HCT116 (cell line): ENCODE measurements around the gene TAF11L4. TPM values are rescaled to one million over a fixed set of nuclear protein-coding genes. Genes with fewer than 3 reads are reported as not detected.
"Not testable (repeated sequence)": the region's sequence is repeated elsewhere in the genome, so short reads cannot be mapped to it uniquely, and the experiment has no call there.

Experiments
- ATAC-seq: fragments of 200-7000 bp; cut with Tn5 transposase; 2 replicates; pipeline ENCODE4 v1.9.1; 2020; ENCODE audit warnings: mild to moderate bottlenecking, moderate library complexity
- BruUV-seq: library from RNA; stranded (reverse); fragments of 400-500 nt; replicated peaks from 2 replicates; lab custom pipeline; 2021; lab: Mats Ljungman, UMichigan
- CTCF ChIA-PET: fragments of 300-600 bp; sonication (Branson Sonifier 250); formaldehyde crosslinking; loops from one replicate; lab custom pipeline; 2021; ENCODE audit warnings: antibody characterized with exemption; lab: Charles Lee
- POLR2A ChIA-PET: fragments of 300-600, 350-600 bp; sonication (Branson Sonifier 250); formaldehyde crosslinking; loops from one replicate; lab custom pipeline; 2021; ENCODE audit warnings: antibody characterized with exemption; lab: Charles Lee
- RAD21 ChIA-PET, 2 experiments: fragments of 300-600 bp; sonication (Branson Sonifier 250); formaldehyde crosslinking; loops; one replicate each; lab custom pipeline; 2023; ENCODE audit warnings: low total read pairs in 2 of 2; ENCODE audit not compliant: uncharacterized antibody in 2 of 2, unreplicated experiment in 2 of 2, low non-redundant PET in 1 of 2; lab: Charles Lee
- DNase-seq: peaks from one replicate; pipeline ENCODE4 v3.0.0-alpha.2; 2010; ENCODE audit warnings: low read depth, low spot score
- H2AFZ ChIP-seq: fragments of 200-600 bp; shearing (Covaris generic), sonication (generic); 2 replicates; pipeline ENCODE4 v1.6.1; 2017; ENCODE audit warnings: low read depth, mixed run types, mixed read lengths, antibody characterized with exemption, low read length; ENCODE audit not compliant: poor library complexity, severe bottlenecking
- H3K27ac ChIP-seq: 2 replicates; pipeline ENCODE4 v1.5.1; 2012; ENCODE audit warnings: low read depth, low read length
- H3K27me3 ChIP-seq: fragments of 200-600 bp; sonication (generic); 2 replicates; pipeline ENCODE4 v1.6.1; 2016; ENCODE audit warnings: mixed run types, low read length, mixed read lengths; ENCODE audit not compliant: insufficient read depth
- H3K36me3 ChIP-seq, 2 experiments: fragments of 200-500 bp in 1 of 2; fragments of 200-600 bp in 1 of 2; sonication (Bioruptor generic) in 1 of 2; sonication (generic) in 1 of 2; 2 replicates each; pipeline versions ENCODE4 v1.5.1 to v1.6.1; 2014 to 2016; ENCODE audit warnings: low read length in 2 of 2, inconsistent platforms in 1 of 2, mixed read lengths in 1 of 2, mixed run types in 1 of 2; ENCODE audit not compliant: insufficient read depth in 2 of 2, control insufficient read depth in 1 of 2
- H3K4me1 ChIP-seq, 2 experiments: fragments of 200-600 bp in 1 of 2; sonication (generic) in 1 of 2; 2 replicates each; pipeline versions ENCODE4 v1.5.1 to v1.6.1; 2012 to 2017; ENCODE audit warnings: low read length in 2 of 2, inconsistent platforms in 1 of 2, mild to moderate bottlenecking in 1 of 2, mixed read lengths in 1 of 2, mixed run types in 1 of 2, moderate library complexity in 1 of 2; ENCODE audit not compliant: insufficient read depth in 2 of 2, control insufficient read depth in 1 of 2
- H3K4me2 ChIP-seq: fragments of 200-600 bp; sonication (generic); 2 replicates; pipeline ENCODE4 v1.6.1; 2017; ENCODE audit warnings: mixed run types, low read length, mixed read lengths
- H3K4me3 ChIP-seq, 2 experiments: fragments of 200-600 bp in 1 of 2; sonication (generic) in 1 of 2; replicated peaks in 1 of 2; 2 replicates each; pipeline ENCODE4 v1.5.1; 2011 to 2016; ENCODE audit warnings: low read length in 2 of 2, control low read depth in 1 of 2, low read depth in 1 of 2, mild to moderate bottlenecking in 1 of 2, mixed read lengths in 1 of 2, mixed run types in 1 of 2
- H3K79me2 ChIP-seq: fragments of 200-600 bp; sonication (generic); 2 replicates; pipeline ENCODE4 v1.6.1; 2017; ENCODE audit warnings: mild to moderate bottlenecking, mixed run types, low read length, moderate library complexity, mixed read lengths; ENCODE audit not compliant: insufficient read depth
- H3K9ac ChIP-seq: fragments of 200-600 bp; sonication (generic); 2 replicates; pipeline ENCODE4 v1.6.1; 2016; ENCODE audit warnings: low read length, mixed read lengths
- H3K9me2 ChIP-seq: fragments of 200-600 bp; sonication (generic), shearing (Covaris generic); 2 replicates; pipeline ENCODE4 v1.6.1; 2017; ENCODE audit warnings: mixed run types, mild to moderate bottlenecking, moderate library complexity; ENCODE audit not compliant: insufficient read depth
- H3K9me3 ChIP-seq, 2 experiments: fragments of 200-500 bp in 1 of 2; fragments of 200-600 bp in 1 of 2; sonication (Bioruptor generic) in 1 of 2; sonication (generic) in 1 of 2; 2 replicates each; pipeline ENCODE4 v1.6.1; 2014 to 2017; ENCODE audit warnings: low read length in 2 of 2, mixed read lengths in 2 of 2, inconsistent platforms in 1 of 2, low read depth in 1 of 2, mild to moderate bottlenecking in 1 of 2, mixed run types in 1 of 2, moderate library complexity in 1 of 2; ENCODE audit not compliant: control insufficient read depth in 1 of 2, insufficient read depth in 1 of 2
- H4K20me1 ChIP-seq: fragments of 200-600 bp; sonication (generic), shearing (Covaris generic); 2 replicates; pipeline ENCODE4 v1.6.1; 2017; ENCODE audit warnings: mixed run types, mild to moderate bottlenecking, moderate library complexity; ENCODE audit not compliant: insufficient read depth
- CEBPB ChIP-seq: IDR thresholded peaks from 2 replicates; pipeline ENCODE4 v1.6.1; 2012; ENCODE audit warnings: low read depth
- ELF1 ChIP-seq: IDR thresholded peaks from 2 replicates; pipeline ENCODE4 v1.6.1; 2012; ENCODE audit warnings: low read depth, borderline replicate concordance
- EZH2 ChIP-seq: fragments of 200-600 bp; sonication (generic); IDR thresholded peaks from 2 replicates; pipeline ENCODE4 v1.6.1; 2017; ENCODE audit warnings: antibody characterized with exemption, mixed run types
- EZH2phosphoT487 ChIP-seq: fragments of 200-600 bp; IDR thresholded peaks from 2 replicates; pipeline ENCODE4 v1.6.1; 2018; ENCODE audit warnings: antibody characterized with exemption, borderline replicate concordance
- JUND ChIP-seq: IDR thresholded peaks from 2 replicates; pipeline ENCODE4 v1.6.1; 2012
- POLR2AphosphoS5 ChIP-seq: IDR thresholded peaks from 2 replicates; pipeline ENCODE4 v1.6.1; 2011; ENCODE audit warnings: mild to moderate bottlenecking, low read depth, low read length, moderate library complexity
- RAD21 ChIP-seq: IDR thresholded peaks from 2 replicates; pipeline ENCODE4 v1.6.1; 2012; ENCODE audit warnings: low read depth, mild to moderate bottlenecking
- SIN3A ChIP-seq: IDR thresholded peaks from 2 replicates; pipeline ENCODE4 v1.6.1; 2012; ENCODE audit warnings: low read depth
- SP1 ChIP-seq: IDR thresholded peaks from 2 replicates; pipeline ENCODE4 v1.6.1; 2012; ENCODE audit warnings: low read depth
- YY1 ChIP-seq: IDR thresholded peaks from 2 replicates; pipeline ENCODE4 v1.6.1; 2011; ENCODE audit warnings: low read length, low read depth, moderate library complexity, mild to moderate bottlenecking; ENCODE audit not compliant: insufficient replicate concordance; ENCODE audit errors: extremely low read depth
- ZFX ChIP-seq: fragments of 450-650 bp; IDR thresholded peaks from 2 replicates; pipeline ENCODE4 v1.6.1; 2017
- ZNF274 ChIP-seq: fragments of 200-500 bp; sonication (Bioruptor generic); IDR thresholded peaks from 2 replicates; pipeline ENCODE4 v1.6.1; 2014; ENCODE audit warnings: mild to moderate bottlenecking, low read depth, low read length, inconsistent platforms
- intact Hi-C: fragments of 100-400 bp; cut with micrococcal nuclease; formaldehyde crosslinking; loops from 2 replicates; pipeline ENCODE4 v1.10.0; 2022
- total RNA-seq: library from RNA; stranded (reverse); gene quantifications from one replicate; pipeline ENCODE4 v1.2.1, GENCODE V29; 2021; ENCODE audit not compliant: unreplicated experiment
- TF ChIP-seq, protein P1 (sequence below): IDR thresholded peaks from 2 replicates; pipeline ENCODE4 v1.6.1; 2012
- TF ChIP-seq, protein P2 (sequence below), 3 experiments: fragments of 200-600 bp in 1 of 3; sonication (generic) in 1 of 3; IDR thresholded peaks in 2 of 3; conservative IDR thresholded peaks in 1 of 3; 2 replicates each; pipeline ENCODE4 v1.5.1; 2012 to 2017; ENCODE audit warnings: low read depth in 2 of 3, low read length in 2 of 3, antibody characterized with exemption in 1 of 3, borderline replicate concordance in 1 of 3, control low read depth in 1 of 3, mild to moderate bottlenecking in 1 of 3, mixed read lengths in 1 of 3, mixed run types in 1 of 3, moderate library complexity in 1 of 3; ENCODE audit not compliant: insufficient read depth in 1 of 3
- TF ChIP-seq, protein P3 (sequence below): IDR thresholded peaks from 2 replicates; pipeline ENCODE4 v1.6.1; 2012; ENCODE audit warnings: low read depth

Gene TAF11L4
- total RNA-seq, 1 experiment from 2014 or later: not detected

DNA sequence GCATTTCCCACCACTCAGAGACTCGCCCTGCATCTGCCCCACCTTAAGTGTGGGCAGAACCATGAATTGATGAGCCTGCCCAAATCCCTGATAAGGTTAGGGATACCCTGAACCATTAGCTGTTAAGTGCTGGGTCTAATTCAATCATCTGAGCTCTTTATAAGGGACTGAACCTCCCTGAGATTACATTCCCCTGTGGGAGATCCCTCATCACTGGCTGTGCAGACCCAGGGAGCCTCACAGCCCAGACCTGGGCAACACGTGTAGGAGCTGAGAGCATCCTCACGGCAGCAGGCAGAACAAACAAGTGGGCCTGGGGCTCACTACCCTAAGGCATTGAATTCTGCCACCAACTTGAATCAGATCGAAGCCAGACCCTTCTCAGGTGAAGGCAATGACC, 24.2 kb upstream of the TAF11L4 start:
- H3K9me3 ChIP-seq: peaks cover 0 to 8% of the 10 kb centered on the region in 2 experiments; a peak in 1 of 4 replicates
- H3K36me3 ChIP-seq: no peaks in the 10 kb centered on the region
- ATAC-seq (no peak), DNase-seq (no peak)
- no peak overlapping the region for H2AFZ ChIP-seq
- H4K20me1 ChIP-seq: no peaks in the 10 kb centered on the region
- no peaks in the 10 kb centered on the region for H3K79me2 ChIP-seq
- no peak overlapping the region for H3K27ac ChIP-seq
- no TSS peak for BruUV-seq
- CTCF ChIA-PET: no interaction called here
- no peaks in the 10 kb centered on the region for H3K9me2 ChIP-seq
- POLR2A ChIA-PET: no interaction called here
- TF ChIP-seq SP1 (no peak), EZH2phosphoT487 (no peak), ZNF274 (no peak), ELF1 (no peak), RAD21 (no peak), SIN3A (no peak), CEBPB (no peak), JUND (no peak), POLR2AphosphoS5 (no peak), ZFX (no peak), EZH2 (no peak), YY1 (no peak)
- TF ChIP-seq, protein P1, sequence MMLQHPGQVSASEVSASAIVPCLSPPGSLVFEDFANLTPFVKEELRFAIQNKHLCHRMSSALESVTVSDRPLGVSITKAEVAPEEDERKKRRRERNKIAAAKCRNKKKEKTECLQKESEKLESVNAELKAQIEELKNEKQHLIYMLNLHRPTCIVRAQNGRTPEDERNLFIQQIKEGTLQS: no peak
- TF ChIP-seq, protein P2, sequence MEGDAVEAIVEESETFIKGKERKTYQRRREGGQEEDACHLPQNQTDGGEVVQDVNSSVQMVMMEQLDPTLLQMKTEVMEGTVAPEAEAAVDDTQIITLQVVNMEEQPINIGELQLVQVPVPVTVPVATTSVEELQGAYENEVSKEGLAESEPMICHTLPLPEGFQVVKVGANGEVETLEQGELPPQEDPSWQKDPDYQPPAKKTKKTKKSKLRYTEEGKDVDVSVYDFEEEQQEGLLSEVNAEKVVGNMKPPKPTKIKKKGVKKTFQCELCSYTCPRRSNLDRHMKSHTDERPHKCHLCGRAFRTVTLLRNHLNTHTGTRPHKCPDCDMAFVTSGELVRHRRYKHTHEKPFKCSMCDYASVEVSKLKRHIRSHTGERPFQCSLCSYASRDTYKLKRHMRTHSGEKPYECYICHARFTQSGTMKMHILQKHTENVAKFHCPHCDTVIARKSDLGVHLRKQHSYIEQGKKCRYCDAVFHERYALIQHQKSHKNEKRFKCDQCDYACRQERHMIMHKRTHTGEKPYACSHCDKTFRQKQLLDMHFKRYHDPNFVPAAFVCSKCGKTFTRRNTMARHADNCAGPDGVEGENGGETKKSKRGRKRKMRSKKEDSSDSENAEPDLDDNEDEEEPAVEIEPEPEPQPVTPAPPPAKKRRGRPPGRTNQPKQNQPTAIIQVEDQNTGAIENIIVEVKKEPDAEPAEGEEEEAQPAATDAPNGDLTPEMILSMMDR (IDR thresholded peaks at IDR 0.05 in 2 of 3, conservative IDR thresholded peaks at IDR 0.05 in 1 of 3; ENCODE audit: borderline replicate concordance in 1 of 3, insufficient read depth in 1 of 3, low read depth in 2 of 3, low read length in 2 of 3): no peak
- TF ChIP-seq, protein P3, sequence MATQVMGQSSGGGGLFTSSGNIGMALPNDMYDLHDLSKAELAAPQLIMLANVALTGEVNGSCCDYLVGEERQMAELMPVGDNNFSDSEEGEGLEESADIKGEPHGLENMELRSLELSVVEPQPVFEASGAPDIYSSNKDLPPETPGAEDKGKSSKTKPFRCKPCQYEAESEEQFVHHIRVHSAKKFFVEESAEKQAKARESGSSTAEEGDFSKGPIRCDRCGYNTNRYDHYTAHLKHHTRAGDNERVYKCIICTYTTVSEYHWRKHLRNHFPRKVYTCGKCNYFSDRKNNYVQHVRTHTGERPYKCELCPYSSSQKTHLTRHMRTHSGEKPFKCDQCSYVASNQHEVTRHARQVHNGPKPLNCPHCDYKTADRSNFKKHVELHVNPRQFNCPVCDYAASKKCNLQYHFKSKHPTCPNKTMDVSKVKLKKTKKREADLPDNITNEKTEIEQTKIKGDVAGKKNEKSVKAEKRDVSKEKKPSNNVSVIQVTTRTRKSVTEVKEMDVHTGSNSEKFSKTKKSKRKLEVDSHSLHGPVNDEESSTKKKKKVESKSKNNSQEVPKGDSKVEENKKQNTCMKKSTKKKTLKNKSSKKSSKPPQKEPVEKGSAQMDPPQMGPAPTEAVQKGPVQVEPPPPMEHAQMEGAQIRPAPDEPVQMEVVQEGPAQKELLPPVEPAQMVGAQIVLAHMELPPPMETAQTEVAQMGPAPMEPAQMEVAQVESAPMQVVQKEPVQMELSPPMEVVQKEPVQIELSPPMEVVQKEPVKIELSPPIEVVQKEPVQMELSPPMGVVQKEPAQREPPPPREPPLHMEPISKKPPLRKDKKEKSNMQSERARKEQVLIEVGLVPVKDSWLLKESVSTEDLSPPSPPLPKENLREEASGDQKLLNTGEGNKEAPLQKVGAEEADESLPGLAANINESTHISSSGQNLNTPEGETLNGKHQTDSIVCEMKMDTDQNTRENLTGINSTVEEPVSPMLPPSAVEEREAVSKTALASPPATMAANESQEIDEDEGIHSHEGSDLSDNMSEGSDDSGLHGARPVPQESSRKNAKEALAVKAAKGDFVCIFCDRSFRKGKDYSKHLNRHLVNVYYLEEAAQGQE: no peak
- H3K9ac ChIP-seq: no peak overlapping the region
- intact Hi-C loops: no loop called here
- RAD21 ChIA-PET: no interaction called here
- no peak overlapping the region for H3K4me2 ChIP-seq
- H3K27me3 ChIP-seq: no peaks in the 10 kb centered on the region
- H3K4me3 ChIP-seq: no peak overlapping the region
- H3K4me1 ChIP-seq: no peaks in the 10 kb centered on the region

DNA sequence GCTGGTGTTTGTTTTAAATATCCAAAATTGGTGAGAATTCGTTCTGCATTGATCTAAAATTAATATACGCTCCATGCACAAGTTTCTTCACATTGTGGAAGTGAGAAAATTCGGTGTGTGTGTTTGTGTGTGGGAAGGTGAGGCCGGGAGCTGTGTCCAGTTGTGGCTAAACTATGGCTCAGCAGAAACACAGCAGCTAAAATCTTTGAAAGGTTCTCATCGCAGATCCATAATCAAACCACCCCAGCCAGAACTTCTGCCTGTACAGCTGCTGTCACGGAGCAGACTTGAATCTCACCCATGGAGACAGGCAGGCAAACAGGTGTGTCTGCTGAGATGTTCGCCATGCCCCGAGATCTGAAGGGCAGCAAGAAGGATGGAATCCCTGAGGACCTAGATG, 23.7 kb upstream of the TAF11L4 start, which contains the start of gene TAF11L2:
Gene TAF11L2 (plus strand): TSS at position 301 of the 400 bp plus-strand sequence.
- intact Hi-C loops, RAD21 ChIA-PET, H3K79me2 ChIP-seq, H2AFZ ChIP-seq, CTCF ChIA-PET, POLR2A ChIA-PET, H3K4me1 ChIP-seq, BruUV-seq, H3K9me2 ChIP-seq, H3K4me2 ChIP-seq, H3K36me3 ChIP-seq, H3K27me3 ChIP-seq, ATAC-seq, H3K9me3 ChIP-seq, H3K27ac ChIP-seq, H3K4me3 ChIP-seq, H4K20me1 ChIP-seq, DNase-seq, H3K9ac ChIP-seq: not testable (repeated sequence)
